Measurements from ENCODE around the gene CRK.
"Not testable (repeated sequence)": the region's sequence is repeated elsewhere in the genome, so short reads cannot be mapped to it uniquely, and the experiment has no call there.

Gene CRK

GRCh38 chr17:1390432-1391367, 65.3 kb downstream of the CRK start:
- ChIA-PET CTCF (interaction anchor here (1.0 to 3.1 kb wide), 7 partner anchors 10 to 56 kb away, joined by 3 to 16 read pairs (median 5); partner anchors contain the start of gene YWHAE), POLR2A (interaction anchor here (1.1 to 1.7 kb wide), 2 partner anchors 10 to 19 kb away, joined by 4 to 8 read pairs; partner anchors contain the start of gene YWHAE)
- H3K27me3 ChIP-seq (replicated peaks in 2 of 5; ENCODE audit: control insufficient read depth in 4 of 5, insufficient read depth in 5 of 5, low read length in 4 of 5): no peaks in the 10 kb centered on the region
- peak in 2 of 3 donors; percentile 27 to 31 for DNase-seq
- 67% methylated on average over 3 of the region's 6 CpGs for WGBS (ENCODE audit: insufficient coverage)
- peaks cover 9 to 31% (median 13%) of the 10 kb centered on the region in 4 experiments for H3K4me1 ChIP-seq (ENCODE audit: control extremely low read depth in 1 of 4, control insufficient read depth in 4 of 4, insufficient read depth in 4 of 4, low read length in 3 of 4)
- peak overlapping the region in 1 of 7 experiments; percentile 28 for H3K4me3 ChIP-seq (ENCODE audit: control insufficient read depth in 1 of 7, extremely low read depth in 1 of 7, insufficient read depth in 4 of 7, low read depth in 2 of 7, low read length in 6 of 7)
- H3K36me3 ChIP-seq (ENCODE audit: control insufficient read depth in 4 of 4, insufficient read depth in 4 of 4, low read length in 3 of 4): peaks cover 2 to 16% (median 5%) of the 10 kb centered on the region in 4 experiments
- peak overlapping the region; percentile 11 to 41 for H3K27ac ChIP-seq (ENCODE audit: insufficient read depth in 1 of 2, low read depth in 1 of 2, low read length in 2 of 2, poor library complexity in 1 of 2, severe bottlenecking in 2 of 2)
- no peaks in the 10 kb centered on the region for H3K9me3 ChIP-seq (ENCODE audit: control extremely low read depth in 1 of 5, control insufficient read depth in 4 of 5, insufficient read depth in 2 of 5, low read depth in 1 of 5, low read length in 4 of 5)

GRCh38 chr17:1387490-1388227, 68.4 kb downstream of the CRK start:
- 94% methylated on average over 15 of the region's 22 CpGs for WGBS (ENCODE audit: insufficient coverage)
- H3K4me3 ChIP-seq (ENCODE audit: control insufficient read depth in 1 of 7, extremely low read depth in 1 of 7, insufficient read depth in 4 of 7, low read depth in 2 of 7, low read length in 6 of 7); DNase-seq; H3K36me3 ChIP-seq (ENCODE audit: control insufficient read depth in 4 of 4, insufficient read depth in 4 of 4, low read length in 3 of 4); POLR2A ChIA-PET; H3K27me3 ChIP-seq (replicated peaks in 2 of 5; ENCODE audit: control insufficient read depth in 4 of 5, insufficient read depth in 5 of 5, low read length in 4 of 5); H3K27ac ChIP-seq (ENCODE audit: insufficient read depth in 1 of 2, low read depth in 1 of 2, low read length in 2 of 2, poor library complexity in 1 of 2, severe bottlenecking in 2 of 2); H3K9me3 ChIP-seq (ENCODE audit: control extremely low read depth in 1 of 5, control insufficient read depth in 4 of 5, insufficient read depth in 2 of 5, low read depth in 1 of 5, low read length in 4 of 5): not testable (repeated sequence)
- CTCF ChIA-PET: interaction anchor here (0.6 to 2.1 kb wide), 3 partner anchors 9 to 58 kb away, joined by 4 to 6 read pairs (median 4); no protein-coding TSS in a partner anchor
- H3K4me1 ChIP-seq (ENCODE audit: control extremely low read depth in 1 of 4, control insufficient read depth in 4 of 4, insufficient read depth in 4 of 4, low read length in 3 of 4): peaks cover 9 to 26% (median 13%) of the 10 kb centered on the region in 4 experiments

GRCh38 chr17:1386675-1387190, 69.3 kb downstream of the CRK start:
- not testable (repeated sequence) for H3K36me3 ChIP-seq (ENCODE audit: control insufficient read depth in 4 of 4, insufficient read depth in 4 of 4, low read length in 3 of 4); DNase-seq; H3K9me3 ChIP-seq (ENCODE audit: control extremely low read depth in 1 of 5, control insufficient read depth in 4 of 5, insufficient read depth in 2 of 5, low read depth in 1 of 5, low read length in 4 of 5); H3K4me3 ChIP-seq (ENCODE audit: control insufficient read depth in 1 of 7, extremely low read depth in 1 of 7, insufficient read depth in 4 of 7, low read depth in 2 of 7, low read length in 6 of 7); H3K27me3 ChIP-seq (replicated peaks in 2 of 5; ENCODE audit: control insufficient read depth in 4 of 5, insufficient read depth in 5 of 5, low read length in 4 of 5)
- CTCF ChIA-PET: interaction anchor here (0.6 to 2.1 kb wide), 5 partner anchors 10 to 59 kb away, joined by 3 to 7 read pairs (median 4); no protein-coding TSS in a partner anchor
- POLR2A ChIA-PET: interaction anchor here (1.1 kb wide), 1 partner anchor 11 kb away, joined by 3 read pairs; no protein-coding TSS in a partner anchor
- Histone ChIP-seq H3K4me1 (ENCODE audit: control extremely low read depth in 1 of 4, control insufficient read depth in 4 of 4, insufficient read depth in 4 of 4, low read length in 3 of 4) (peaks cover 6 to 21% (median 13%) of the 10 kb centered on the region in 4 experiments), H3K27ac (ENCODE audit: insufficient read depth in 1 of 2, low read depth in 1 of 2, low read length in 2 of 2, poor library complexity in 1 of 2, severe bottlenecking in 2 of 2) (peak overlapping the region in 1 of 2 experiments; percentile 1)
- 95% methylated on average over 5 of the region's 8 CpGs for WGBS (ENCODE audit: insufficient coverage)

- ChIA-PET POLR2A (interaction anchor here (0.6 to 1.1 kb wide), 2 partner anchors 11 to 14 kb away, joined by 3 read pairs; partner anchors contain the start of gene YWHAE), CTCF (interaction anchor here (1.2 to 2.1 kb wide), 4 partner anchors 9 to 21 kb away, joined by 3 to 7 read pairs (median 5); no protein-coding TSS in a partner anchor)
- Histone ChIP-seq H3K27me3 (replicated peaks in 2 of 5; ENCODE audit: control insufficient read depth in 4 of 5, insufficient read depth in 5 of 5, low read length in 4 of 5) (no peaks in the 10 kb centered on the region), H3K36me3 (ENCODE audit: control insufficient read depth in 4 of 4, insufficient read depth in 4 of 4, low read length in 3 of 4) (peaks cover 0 to 7% (median 4%) of the 10 kb centered on the region in 4 experiments), H3K27ac (ENCODE audit: insufficient read depth in 1 of 2, low read depth in 1 of 2, low read length in 2 of 2, poor library complexity in 1 of 2, severe bottlenecking in 2 of 2) (no peak overlapping the region), H3K4me3 (ENCODE audit: control insufficient read depth in 1 of 7, extremely low read depth in 1 of 7, insufficient read depth in 4 of 7, low read depth in 2 of 7, low read length in 6 of 7) (no peak overlapping the region), H3K4me1 (ENCODE audit: control extremely low read depth in 1 of 4, control insufficient read depth in 4 of 4, insufficient read depth in 4 of 4, low read length in 3 of 4) (peaks cover 2 to 17% (median 9%) of the 10 kb centered on the region in 4 experiments), H3K9me3 (ENCODE audit: control extremely low read depth in 1 of 5, control insufficient read depth in 4 of 5, insufficient read depth in 2 of 5, low read depth in 1 of 5, low read length in 4 of 5) (no peaks in the 10 kb centered on the region)
- WGBS (ENCODE audit: insufficient coverage): 100% methylated on average over 1 of the region's 2 CpGs
- DNase-seq: no peak
These were observed 69.8 kb downstream of the CRK start for GRCh38 chr17:1386265-1386664.

GRCh38 chr17:1385861-1386260, 70.2 kb downstream of the CRK start:
- WGBS (ENCODE audit: insufficient coverage): 71% methylated on average over 2 of the region's 2 CpGs
- ChIA-PET CTCF (interaction anchor here (1.4 to 2.1 kb wide), 3 partner anchors 9 to 21 kb away, joined by 3 to 7 read pairs (median 6); no protein-coding TSS in a partner anchor), POLR2A (interaction anchor here (0.6 to 1.1 kb wide), 2 partner anchors 11 to 14 kb away, joined by 3 read pairs; partner anchors contain the start of gene YWHAE)
- Histone ChIP-seq H3K4me1 (ENCODE audit: control extremely low read depth in 1 of 4, control insufficient read depth in 4 of 4, insufficient read depth in 4 of 4, low read length in 3 of 4) (peaks cover 0 to 13% (median 5%) of the 10 kb centered on the region in 4 experiments), H3K27ac (ENCODE audit: insufficient read depth in 1 of 2, low read depth in 1 of 2, low read length in 2 of 2, poor library complexity in 1 of 2, severe bottlenecking in 2 of 2) (peak overlapping the region in 1 of 2 experiments; percentile 34), H3K4me3 (ENCODE audit: control insufficient read depth in 1 of 7, extremely low read depth in 1 of 7, insufficient read depth in 4 of 7, low read depth in 2 of 7, low read length in 6 of 7) (no peak overlapping the region), H3K9me3 (ENCODE audit: control extremely low read depth in 1 of 5, control insufficient read depth in 4 of 5, insufficient read depth in 2 of 5, low read depth in 1 of 5, low read length in 4 of 5) (no peaks in the 10 kb centered on the region), H3K36me3 (ENCODE audit: control insufficient read depth in 4 of 4, insufficient read depth in 4 of 4, low read length in 3 of 4) (peaks cover 0 to 8% (median 4%) of the 10 kb centered on the region in 4 experiments), H3K27me3 (replicated peaks in 2 of 5; ENCODE audit: control insufficient read depth in 4 of 5, insufficient read depth in 5 of 5, low read length in 4 of 5) (no peaks in the 10 kb centered on the region)
- DNase-seq: no peak

- H3K36me3 ChIP-seq (ENCODE audit: control insufficient read depth in 4 of 4, insufficient read depth in 4 of 4, low read length in 3 of 4): peaks cover 0 to 8% (median 4%) of the 10 kb centered on the region in 4 experiments
- ChIA-PET POLR2A (no interaction called here), CTCF (interaction anchor here (1.3 to 1.4 kb wide), 2 partner anchors 16 to 19 kb away, joined by 3 to 4 read pairs; no protein-coding TSS in a partner anchor)
- no peaks in the 10 kb centered on the region for H3K27me3 ChIP-seq (replicated peaks in 2 of 5; ENCODE audit: control insufficient read depth in 4 of 5, insufficient read depth in 5 of 5, low read length in 4 of 5)
- no peaks in the 10 kb centered on the region for H3K9me3 ChIP-seq (ENCODE audit: control extremely low read depth in 1 of 5, control insufficient read depth in 4 of 5, insufficient read depth in 2 of 5, low read depth in 1 of 5, low read length in 4 of 5)
- no peak overlapping the region for H3K4me3 ChIP-seq (ENCODE audit: control insufficient read depth in 1 of 7, extremely low read depth in 1 of 7, insufficient read depth in 4 of 7, low read depth in 2 of 7, low read length in 6 of 7)
- peak in 1 of 3 donors; percentile 37 for DNase-seq
- H3K27ac ChIP-seq (ENCODE audit: insufficient read depth in 1 of 2, low read depth in 1 of 2, low read length in 2 of 2, poor library complexity in 1 of 2, severe bottlenecking in 2 of 2): peak overlapping the region in 1 of 2 experiments; percentile 26
- peaks cover 0 to 11% (median 0%) of the 10 kb centered on the region in 4 experiments for H3K4me1 ChIP-seq (ENCODE audit: control extremely low read depth in 1 of 4, control insufficient read depth in 4 of 4, insufficient read depth in 4 of 4, low read length in 3 of 4)
- WGBS (ENCODE audit: insufficient coverage): 44% methylated on average over 1 of the region's 1 CpG
These were observed 71.1 kb downstream of the CRK start for GRCh38 chr17:1384905-1385435.
